ENCODE results near the gene SCAMP4. TPM values are rescaled to one million over a fixed set of nuclear protein-coding genes. Genes with fewer than 3 reads are reported as not detected.

Gene SCAMP4
- total and polyA plus RNA-seq, 2 of the 13 experiments (the other 11 are each of a cell fraction or from before 2014, with no cell fraction given) = 10.7 to 13.7 TPM

GRCh38 chr19:1944088-1944915, 39.1 kb downstream of the SCAMP4 start:
- Histone ChIP-seq H3K4me1 (ENCODE audit: insufficient read depth, low read length) (peaks cover 30% of the 10 kb centered on the region), H3K4me2 (ENCODE audit: low read depth, low read length) (peak overlapping the region; percentile 97; the same call in 1 of the 2 replicates), H3K9me3 (ENCODE audit: low read length) (no peaks in the 10 kb centered on the region), H3K27me3 (ENCODE audit: control insufficient read depth in 1 of 2, insufficient read depth in 2 of 2, low read length in 2 of 2) (no peaks in the 10 kb centered on the region; a peak in 1 of 5 replicates), H3K36me3 (replicated peaks in 1 of 2; ENCODE audit: control insufficient read depth in 1 of 2, insufficient read depth in 2 of 2, low read length in 2 of 2) (peaks cover 2 to 8% of the 10 kb centered on the region in 2 experiments; a peak in 3 of 5 replicates), H3K4me3 (replicated peaks in 1 of 3; ENCODE audit: insufficient read depth in 1 of 3, low read depth in 2 of 3, low read length in 3 of 3) (peak overlapping the region in 1 of 3 experiments; percentile 95; a peak in 1 of 6 replicates), H2AFZ (ENCODE audit: low read length) (no peak overlapping the region), H3K9ac (ENCODE audit: insufficient read depth, low read depth, low read length) (no peak overlapping the region), H3K27ac (ENCODE audit: extremely low read length, insufficient read depth, low read length) (no peak overlapping the region), H3K79me2 (ENCODE audit: insufficient read depth, low read length) (peaks cover 61% of the 10 kb centered on the region), H4K20me1 (ENCODE audit: insufficient read depth, low read length) (peaks cover 52% of the 10 kb centered on the region)
- intact Hi-C loops (cut with micrococcal nuclease; ENCODE audit: unreplicated experiment) (no loop called here), in situ Hi-C loops (cut with HindIII; ENCODE audit: extremely low pct_ligation_motif_present, low pct_unique_long_range_greater_than_20kb) (no loop called here)
- DNase-seq (ENCODE audit: low spot score) (no peak), ATAC-seq (no peak), FAIRE-seq (no peak)
- 90% methylated on average over 14 of the region's 42 CpGs for WGBS (ENCODE audit: low lambda C conversion rate)
- TF ChIP-seq ZBTB4 (CRISPR knock-in tag; IDR thresholded peaks at IDR 0.05; ENCODE audit: borderline replicate concordance) (no peak), ZMYM3 (CRISPR knock-in tag; IDR thresholded peaks at IDR 0.05) (peak; percentile 72), GTF3A (CRISPR knock-in tag; conservative IDR thresholded peaks at IDR 0.05) (no peak), ZBTB42 (CRISPR knock-in tag; IDR thresholded peaks at IDR 0.05) (no peak), ZNF18 (CRISPR knock-in tag; IDR thresholded peaks at IDR 0.05; ENCODE audit: insufficient replicate concordance) (no peak), ZBTB33 (CRISPR knock-in tag; IDR thresholded peaks at IDR 0.05) (peak; percentile 92), KLF13 (CRISPR knock-in tag; IDR thresholded peaks at IDR 0.05) (no peak), SRSF4 (IDR thresholded peaks at IDR 0.05; ENCODE audit: low read depth, low read length, poor library complexity, severe bottlenecking) (no peak), ZBTB38 (CRISPR knock-in tag; IDR thresholded peaks at IDR 0.05) (peak; percentile 90), ZNF629 (CRISPR knock-in tag; conservative IDR thresholded peaks at IDR 0.05) (peak; percentile 94), JUN (CRISPR knock-in tag; IDR thresholded peaks at IDR 0.05) (no peak)
- TF ChIP-seq, protein P1, sequence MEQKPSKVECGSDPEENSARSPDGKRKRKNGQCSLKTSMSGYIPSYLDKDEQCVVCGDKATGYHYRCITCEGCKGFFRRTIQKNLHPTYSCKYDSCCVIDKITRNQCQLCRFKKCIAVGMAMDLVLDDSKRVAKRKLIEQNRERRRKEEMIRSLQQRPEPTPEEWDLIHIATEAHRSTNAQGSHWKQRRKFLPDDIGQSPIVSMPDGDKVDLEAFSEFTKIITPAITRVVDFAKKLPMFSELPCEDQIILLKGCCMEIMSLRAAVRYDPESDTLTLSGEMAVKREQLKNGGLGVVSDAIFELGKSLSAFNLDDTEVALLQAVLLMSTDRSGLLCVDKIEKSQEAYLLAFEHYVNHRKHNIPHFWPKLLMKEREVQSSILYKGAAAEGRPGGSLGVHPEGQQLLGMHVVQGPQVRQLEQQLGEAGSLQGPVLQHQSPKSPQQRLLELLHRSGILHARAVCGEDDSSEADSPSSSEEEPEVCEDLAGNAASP (CRISPR knock-in tag; IDR thresholded peaks at IDR 0.05; ENCODE audit: borderline replicate concordance) = no peak
- no TSS peak for BruUV-seq (replicated peaks)
- POLR2A ChIA-PET = no interaction called here
- CTCF ChIA-PET (ENCODE audit: low intra/inter-chr PET ratio, low total read pairs) = no interaction called here

All from HepG2 (cell line).